BE2C (cell line): ENCODE measurements around the gene HCFC1.

Source experiments
- DNase-seq: peaks from one replicate; pipeline ENCODE4 v3.0.0-alpha.2; 2020
- H3K27me3 ChIP-seq: fragments of 250-450 bp; sonication (Bioruptor Pico); 2 replicates; pipeline ENCODE4 v1.5.1; 2020; ENCODE audit warnings: mild to moderate bottlenecking
- H3K36me3 ChIP-seq: fragments of 250-450 bp; sonication (Bioruptor Pico); 2 replicates; pipeline ENCODE4 v1.5.1; 2020; ENCODE audit warnings: mild to moderate bottlenecking
- H3K4me1 ChIP-seq: fragments of 250-450 bp; sonication (Bioruptor Pico); 2 replicates; pipeline ENCODE4 v1.5.1; 2020
- H3K4me3 ChIP-seq: 2 replicates; pipeline ENCODE4 v1.5.1; 2011; ENCODE audit warnings: low read depth, low read length
- H3K9me3 ChIP-seq: fragments of 250-450 bp; sonication (Bioruptor Pico); 2 replicates; pipeline ENCODE4 v1.5.1; 2020
- TF ChIP-seq, protein P1 (sequence below): IDR thresholded peaks from 2 replicates; pipeline ENCODE4 v1.5.1; 2012; ENCODE audit warnings: mild to moderate bottlenecking, low read depth, low read length

Gene HCFC1

GRCh38 chrX:153963546-153963945, 8.1 kb downstream of the HCFC1 start:
- DNase-seq = no peak
- H3K4me3 ChIP-seq = no peak overlapping the region
- no peaks in the 10 kb centered on the region for H3K9me3 ChIP-seq
- no peaks in the 10 kb centered on the region for H3K27me3 ChIP-seq
- peaks cover 3% of the 10 kb centered on the region; the same call in 1 of the 2 replicates for H3K4me1 ChIP-seq
- TF ChIP-seq, protein P1, sequence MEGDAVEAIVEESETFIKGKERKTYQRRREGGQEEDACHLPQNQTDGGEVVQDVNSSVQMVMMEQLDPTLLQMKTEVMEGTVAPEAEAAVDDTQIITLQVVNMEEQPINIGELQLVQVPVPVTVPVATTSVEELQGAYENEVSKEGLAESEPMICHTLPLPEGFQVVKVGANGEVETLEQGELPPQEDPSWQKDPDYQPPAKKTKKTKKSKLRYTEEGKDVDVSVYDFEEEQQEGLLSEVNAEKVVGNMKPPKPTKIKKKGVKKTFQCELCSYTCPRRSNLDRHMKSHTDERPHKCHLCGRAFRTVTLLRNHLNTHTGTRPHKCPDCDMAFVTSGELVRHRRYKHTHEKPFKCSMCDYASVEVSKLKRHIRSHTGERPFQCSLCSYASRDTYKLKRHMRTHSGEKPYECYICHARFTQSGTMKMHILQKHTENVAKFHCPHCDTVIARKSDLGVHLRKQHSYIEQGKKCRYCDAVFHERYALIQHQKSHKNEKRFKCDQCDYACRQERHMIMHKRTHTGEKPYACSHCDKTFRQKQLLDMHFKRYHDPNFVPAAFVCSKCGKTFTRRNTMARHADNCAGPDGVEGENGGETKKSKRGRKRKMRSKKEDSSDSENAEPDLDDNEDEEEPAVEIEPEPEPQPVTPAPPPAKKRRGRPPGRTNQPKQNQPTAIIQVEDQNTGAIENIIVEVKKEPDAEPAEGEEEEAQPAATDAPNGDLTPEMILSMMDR = no peak
- H3K36me3 ChIP-seq = peaks cover 82% of the 10 kb centered on the region

- peaks cover 87% of the 10 kb centered on the region for H3K36me3 ChIP-seq
- H3K27me3 ChIP-seq = no peaks in the 10 kb centered on the region
- H3K4me3 ChIP-seq = no peak overlapping the region
- TF ChIP-seq, protein P1 = no peak
- no peaks in the 10 kb centered on the region for H3K9me3 ChIP-seq
- H3K4me1 ChIP-seq = no peaks in the 10 kb centered on the region; the same call in 1 of the 2 replicates
- no peak for DNase-seq
These were observed 10.3 kb downstream of the HCFC1 start for GRCh38 chrX:153961292-153961691.

DNA sequence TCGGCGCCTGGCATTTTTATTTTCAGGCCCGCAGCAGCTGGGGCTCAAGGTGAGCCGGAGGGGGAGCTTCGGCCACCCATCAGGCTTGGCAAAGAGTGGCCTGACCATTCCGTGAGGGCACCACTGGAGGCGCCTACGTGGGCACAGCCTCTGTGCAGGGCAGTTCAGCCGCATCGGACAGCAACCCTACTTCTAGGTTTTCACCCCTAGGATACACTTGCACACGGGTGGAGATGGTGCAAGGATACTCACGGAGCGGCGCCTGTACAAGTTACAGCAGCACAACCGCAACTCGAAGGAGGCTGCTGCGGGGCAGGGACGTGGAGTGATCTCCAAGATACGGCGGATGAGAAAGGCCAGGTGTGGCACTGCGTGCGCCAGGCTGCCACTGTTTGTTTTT, 10.8 kb downstream of the HCFC1 start:
- DNase-seq = no peak
- Histone ChIP-seq H3K27me3 (no peaks in the 10 kb centered on the region), H3K9me3 (no peaks in the 10 kb centered on the region), H3K4me3 (no peak overlapping the region), H3K36me3 (peaks cover 92% of the 10 kb centered on the region), H3K4me1 (no peaks in the 10 kb centered on the region)
- TF ChIP-seq, protein P1 = no peak

GRCh38 chrX:153960077-153960476, 11.5 kb downstream of the HCFC1 start:
- no peaks in the 10 kb centered on the region for H3K27me3 ChIP-seq
- no peak for DNase-seq
- TF ChIP-seq, protein P1 = no peak
- H3K4me3 ChIP-seq = no peak overlapping the region
- no peaks in the 10 kb centered on the region for H3K9me3 ChIP-seq
- H3K36me3 ChIP-seq = peaks cover 98% of the 10 kb centered on the region
- H3K4me1 ChIP-seq = no peaks in the 10 kb centered on the region

GRCh38 chrX:153959649-153960048, 12.0 kb downstream of the HCFC1 start:
- H3K36me3 ChIP-seq = peaks cover 99% of the 10 kb centered on the region

DNA sequence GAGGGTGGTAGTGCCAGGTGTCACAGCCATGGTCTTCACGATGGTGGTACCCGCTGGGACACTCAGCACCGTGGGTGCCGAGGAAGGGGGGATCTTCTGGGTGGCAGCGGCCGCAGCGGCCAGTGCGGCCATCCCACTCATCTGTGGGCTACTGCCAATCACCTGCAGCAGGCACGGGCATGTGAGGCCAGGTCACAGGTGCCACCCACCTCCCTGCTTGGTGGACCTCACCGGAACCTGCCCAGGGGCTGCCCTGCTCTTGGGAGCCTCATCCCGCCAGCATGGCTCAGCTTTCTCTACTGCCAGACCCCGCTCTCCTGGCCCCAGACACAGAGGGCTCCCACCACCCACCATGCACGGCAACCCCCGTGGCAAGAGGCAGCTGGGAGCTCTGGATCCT, 13.0 kb downstream of the HCFC1 start:
- DNase-seq = no peak
- Histone ChIP-seq H3K36me3 (peaks cover 99% of the 10 kb centered on the region), H3K27me3 (no peaks in the 10 kb centered on the region), H3K4me1 (no peaks in the 10 kb centered on the region), H3K9me3 (no peaks in the 10 kb centered on the region), H3K4me3 (no peak overlapping the region)
- TF ChIP-seq, protein P1 = no peak

More at GRCh38 chrX:153959649-153960048, 12.0 kb downstream of the HCFC1 start:
- TF ChIP-seq, protein P1 = no peak
- no peak for DNase-seq
- H3K9me3 ChIP-seq = no peaks in the 10 kb centered on the region
- H3K4me1 ChIP-seq = no peaks in the 10 kb centered on the region
- no peak overlapping the region for H3K4me3 ChIP-seq
- no peaks in the 10 kb centered on the region for H3K27me3 ChIP-seq
